Ovary (tissue), 10 donors: ENCODE data around the gene ISCA2. TPM values are rescaled to one million over a fixed set of nuclear protein-coding genes. Genes with fewer than 3 reads are reported as not detected.
"Not testable (repeated sequence)": the region's sequence is repeated elsewhere in the genome, so short reads cannot be mapped to it uniquely, and the experiment has no call there.

Source experiments
- DNase-seq, 5 donors: peaks; one replicate each; pipeline ENCODE4 v3.0.0-alpha.2; 2019 to 2020
- H3K27ac ChIP-seq, 2 donors: fragments of 200-600 bp; one replicate each; pipeline versions ENCODE4 v1.5.1 to v1.8.0; 2019 to 2022
- H3K27me3 ChIP-seq: fragments of 200-600 bp; one replicate; pipeline ENCODE4 v1.8.0; 2022
- H3K36me3 ChIP-seq: fragments of 200-600 bp; sonication (generic); one replicate; pipeline ENCODE4 v1.5.1; 2019
- H3K4me1 ChIP-seq: one replicate; pipeline ENCODE4 v1.8.1; 2013; ENCODE audit warnings: mild to moderate bottlenecking, moderate library complexity; ENCODE audit not compliant: insufficient read depth
- H3K4me3 ChIP-seq: fragments of 200-600 bp; sonication (generic); one replicate; pipeline ENCODE4 v1.5.1; 2017
- H3K9me3 ChIP-seq, 2 donors: fragments of 200-600 bp in 1 of 2; sonication (generic) in 1 of 2; one replicate each; pipeline versions ENCODE4 v1.5.1 to v1.8.1; 2013 to 2019; ENCODE audit warnings: mild to moderate bottlenecking in 1 of 2, moderate library complexity in 1 of 2
- CTCF ChIP-seq, 3 donors: fragments of 450-650 bp in 2 of 3; fragments of 200-600 bp in 1 of 3; IDR thresholded peaks; one replicate each; pipeline versions ENCODE4 v1.5.1 to v1.8.0; 2016 to 2022; ENCODE audit warnings: antibody characterized with exemption in 3 of 3, mild to moderate bottlenecking in 1 of 3
- EP300 ChIP-seq: sonication (generic); formaldehyde crosslinking; IDR thresholded peaks from one replicate; pipeline ENCODE4 v1.6.1; 2017; ENCODE audit warnings: antibody characterized with exemption
- POLR2A ChIP-seq: fragments of 450-650 bp; IDR thresholded peaks from one replicate; pipeline ENCODE4 v1.6.1; 2017; ENCODE audit warnings: antibody characterized with exemption, mild to moderate bottlenecking, moderate library complexity
- WGBS, 3 donors: extraction: QIAGEN DNeasy Blood & Tissue Kit in 1 of 3; methylation state at CpG; one replicate each; pipeline versions ENCODE4 v1.1.5 to v1.1.7; 2013 to 2017; 5-methylcytosine and 5-hydroxymethylcytosine counted together
- intact Hi-C, 4 donors: fragments of 100-400 bp; cut with DNase I; formaldehyde crosslinking; loops; one replicate each; pipeline versions ENCODE4 v1.11.0 to v1.15.1; 2022 to 2023
- long read RNA-seq, 3 donors: library from polyadenylated mRNA in 2 of 3; unstranded in 2 of 3; transcript quantifications; one replicate each; pipeline ENCODE4 v2.0.0 and lab custom pipeline, GENCODE V29; 2021 to 2026
- polyA plus RNA-seq, 2 donors: library from polyadenylated mRNA; stranded (reverse); fragments of 200-250 nt in 1 of 2; fragments of 350-450 nt in 1 of 2; fragmentation: Illumina TruSeq in 1 of 2; extraction: RNeasy Lipid Tissue Mini Kit (QIAGEN cat#74804) in 1 of 2; gene quantifications; one replicate each; pipeline ENCODE4 v1.2.3, GENCODE V29; 2013 to 2014
- total RNA-seq, 7 donors: library from RNA; depleted of rRNA in 2 of 7; stranded (reverse); fragments of >200 nt in 2 of 7; fragmentation: NEBNext Ultra II Directional in 3 of 7; extraction: Animal tissue kit (Norgen Biotek cat#: 25700) in 3 of 7; gene quantifications; one replicate each; pipeline versions ENCODE4 v1.1.0 to v1.2.4, GENCODE V29; 2016 to 2023
- donor health status: DM: no; HTN: no; CAD: no; lungs with moderate emphysema.
- donor health status: DM: no; HTN: no; CAD: no.
- donor health status: Bipolar disorder and iron deficiency.
- donor health status: DM: yes; HTN: yes; CAD: no.
- donor health status: DM: no; HTN: no; CAD: no.
- donor health status: DM: yes; HTN: yes; CAD: no.

The ISCA2 gene, protein sequence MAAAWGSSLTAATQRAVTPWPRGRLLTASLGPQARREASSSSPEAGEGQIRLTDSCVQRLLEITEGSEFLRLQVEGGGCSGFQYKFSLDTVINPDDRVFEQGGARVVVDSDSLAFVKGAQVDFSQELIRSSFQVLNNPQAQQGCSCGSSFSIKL
- total RNA-seq (10 to 100 TPM; 11.7 to 32.7 (median 26.9) TPM), polyA plus RNA-seq (10 to 100 TPM; 23.2 to 47.4 TPM)
- long read RNA-seq, donor 1, transcript ISCA2-204 (4 exons, 2,626 nt), result major isoform, 47 of 58 reads
- long read RNA-seq, donor 1, partial matches to known transcripts, result 3 of 58 reads
- long read RNA-seq, donor 1, other reads (novel, unspliced or antisense), result 6 of 58 reads
- long read RNA-seq, donor 2, transcript ISCA2-204 (4 exons, 2,626 nt), result major isoform, 37 of 49 reads
- long read RNA-seq, donor 2, partial matches to known transcripts, result 11 of 49 reads
- long read RNA-seq, donor 2, other reads (novel, unspliced or antisense), result 0 of 49 reads
- long read RNA-seq, donor 3, transcript ISCA2-204 (4 exons, 2,626 nt), result major isoform, 48 of 56 reads
- long read RNA-seq, donor 3, partial matches to known transcripts, result 4 of 56 reads
- long read RNA-seq, donor 3, other reads (novel, unspliced or antisense), result 2 of 56 reads

DNA sequence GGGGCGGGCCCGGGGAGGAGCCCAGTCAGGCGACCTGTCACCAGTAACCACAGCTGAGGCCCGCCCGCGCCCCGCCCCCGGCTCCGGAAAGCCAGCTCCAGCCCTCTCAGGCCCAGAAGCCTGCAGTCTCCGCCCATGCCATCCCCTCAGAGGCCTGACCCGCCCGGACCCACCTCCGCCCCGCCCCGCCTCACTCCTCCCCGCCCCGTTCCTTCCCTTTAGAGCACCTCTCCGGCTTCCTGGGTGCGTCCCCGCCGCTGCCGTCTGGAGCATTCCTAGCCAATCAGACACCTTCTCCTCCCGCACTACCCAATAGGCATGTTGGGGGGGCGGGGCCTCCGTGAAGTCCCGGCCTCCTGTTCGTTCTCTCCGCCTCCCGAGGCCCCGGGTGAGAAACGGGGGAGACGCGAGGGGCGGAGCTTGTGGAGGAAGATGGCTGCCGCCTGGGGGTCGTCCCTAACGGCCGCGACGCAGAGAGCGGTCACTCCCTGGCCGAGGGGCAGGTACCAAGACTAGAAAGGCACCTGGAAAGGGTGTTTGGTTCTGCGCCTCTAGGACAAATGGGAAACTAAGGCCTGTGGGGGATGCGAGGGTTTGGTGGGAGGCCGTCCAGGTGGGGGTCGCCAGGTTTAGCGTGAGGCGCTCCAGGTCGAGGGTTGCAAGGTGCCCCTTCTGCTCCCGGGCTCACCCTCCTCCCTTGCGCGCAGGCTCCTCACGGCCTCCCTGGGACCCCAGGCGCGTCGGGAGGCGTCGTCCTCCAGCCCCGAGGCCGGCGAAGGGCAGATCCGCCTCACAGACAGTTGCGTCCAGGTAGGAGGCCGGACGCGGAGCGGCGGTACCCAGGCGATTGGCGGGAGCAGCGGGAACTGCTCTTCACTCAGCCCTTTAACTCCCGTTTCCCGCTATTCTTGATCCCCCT lies at the start of gene ISCA2:
ISCA2 (plus strand) TSS at position 423 of the 919 bp plus-strand sequence; CDS start at position 433, 10 bp downstream.
- Histone ChIP-seq H3K27ac (peak within 1 kb of the TSS; percentile 80 to 82), H3K9me3 (no peaks in the 10 kb centered on the region), H3K4me3 (peak within 1 kb of the TSS; percentile 87), H3K27me3 (no peaks in the 10 kb centered on the region), H3K36me3 (no peaks in the 10 kb centered on the region), H3K4me1 (peaks cover 5% of the 10 kb centered on the region)
- DNase-seq, result peak; percentile 99
- 0 to 1% (median 0%) methylated on average over 60 to 73 of the region's 73 CpGs for WGBS, 3 donors
- TF ChIP-seq CTCF (IDR thresholded peaks at IDR 0.05) (no peak), POLR2A (peak; percentile 85)
- intact Hi-C loops, result loop anchor here in 1 of 4 donors (5.0 kb wide), 1 partner anchor 119 kb away; the partner anchor contains the start of gene LTBP2

DNA sequence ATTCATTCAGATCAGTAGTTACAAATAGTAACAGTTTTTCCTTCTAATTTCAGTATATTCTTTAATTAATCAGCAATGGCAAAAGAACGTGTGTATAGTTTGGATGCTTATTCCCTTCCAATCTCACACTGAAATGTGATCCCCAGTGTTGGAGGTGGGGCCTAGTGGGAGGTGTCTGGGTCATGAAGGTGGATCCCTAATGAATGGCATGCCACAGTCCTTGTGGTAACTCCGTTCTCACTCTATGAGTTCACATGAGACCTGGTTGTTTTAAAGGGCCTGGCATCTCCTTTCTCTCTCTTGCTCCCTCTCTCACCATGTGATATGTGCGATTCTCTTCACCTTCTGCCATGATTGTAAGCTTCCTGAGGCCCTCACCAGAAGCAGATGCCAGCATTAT lies 48.7 kb upstream of the ISCA2 start:
- intact Hi-C loops, result no loop called here
- 12 to 32% (median 31%) methylated on average over 3 of the region's 3 CpGs for WGBS, 3 donors
- no peak for DNase-seq
- TF ChIP-seq EP300 (no peak), CTCF (IDR thresholded peaks at IDR 0.05) (no peak), POLR2A (no peak)
- Histone ChIP-seq H3K27ac (no peak overlapping the region), H3K4me3 (no peak overlapping the region), H3K36me3 (no peaks in the 10 kb centered on the region), H3K9me3 (no peaks in the 10 kb centered on the region), H3K4me1 (no peaks in the 10 kb centered on the region), H3K27me3 (no peaks in the 10 kb centered on the region)

GRCh38 chr14:74454397-74454796 lies 39.2 kb upstream of the ISCA2 start:
- H3K36me3 ChIP-seq, H3K27me3 ChIP-seq, H3K4me1 ChIP-seq, H3K4me3 ChIP-seq, H3K9me3 ChIP-seq, intact Hi-C loops, H3K27ac ChIP-seq, DNase-seq: not testable (repeated sequence)
- 46 to 60% (median 54%) methylated on average over 5 of the region's 5 CpGs for WGBS, 3 donors

- no peaks in the 10 kb centered on the region for H3K4me1 ChIP-seq
- H3K27me3 ChIP-seq, result no peaks in the 10 kb centered on the region
- no peak overlapping the region for H3K27ac ChIP-seq
- no peaks in the 10 kb centered on the region for H3K9me3 ChIP-seq
- TF ChIP-seq POLR2A (no peak), CTCF (IDR thresholded peaks at IDR 0.05) (no peak), EP300 (no peak)
- H3K4me3 ChIP-seq, result no peak overlapping the region
- no peak for DNase-seq
- H3K36me3 ChIP-seq, result no peaks in the 10 kb centered on the region
- 66 to 78% (median 72%) methylated on average over 17 of the region's 17 CpGs for WGBS, 3 donors
- intact Hi-C loops, result no loop called here
Observed at GRCh38 chr14:74456684-74457564, 36.6 kb upstream of the ISCA2 start.
